ENCODE measurements around the gene SEMA4F. TPM values are rescaled to one million over a fixed set of nuclear protein-coding genes. Genes with fewer than 3 reads are reported as not detected.

The SEMA4F gene
- total RNA-seq, 1 experiment from 2014 or later = 6.6 TPM

- H3K4ac ChIP-seq (ENCODE audit: low read depth, low read length) = no peak overlapping the region
- no CpG with 5 or more reads among the region's 4 CpGs for WGBS (ENCODE audit: extremely low coverage, insufficient read length, low lambda C conversion rate)
- no peak overlapping the region for H3K23ac ChIP-seq (ENCODE audit: insufficient read length, low read depth, low read length)
- H2BK5ac ChIP-seq (ENCODE audit: insufficient read length, low read length) = no peak overlapping the region
- H3T11ph ChIP-seq (ENCODE audit: low read length) = no peak overlapping the region
- no peak for DNase-seq
- no peaks in the 10 kb centered on the region for H3K79me1 ChIP-seq (ENCODE audit: insufficient read depth, low read depth, low read length, poor library complexity, severe bottlenecking)
- Mint-ChIP-seq H3K4me1 (no peaks in the 10 kb centered on the region), H3K27ac (no peak overlapping the region), H3K27me3 (ENCODE audit: low read depth) (peaks cover 5% of the 10 kb centered on the region), H3K9me3 (peaks cover 0 to 5% of the 10 kb centered on the region in 2 experiments; a peak in 2 of 5 replicates), H3K4me3 (no peak overlapping the region), H3K36me3 (ENCODE audit: insufficient read depth in 1 of 3, low read depth in 3 of 3) (no peaks in the 10 kb centered on the region; a peak in 2 of 7 replicates)
- no peak overlapping the region for H3K27ac ChIP-seq (ENCODE audit: insufficient read length, low read depth, low read length)
- H2BK15ac ChIP-seq (ENCODE audit: low read depth, low read length) = no peak overlapping the region
- no peaks in the 10 kb centered on the region for H3K4me1 ChIP-seq (ENCODE audit: insufficient read depth, low read length)
- no peak overlapping the region for H3K18ac ChIP-seq (ENCODE audit: insufficient read length, low read depth, low read length)
- no peak overlapping the region for H3K14ac ChIP-seq (ENCODE audit: insufficient read depth, low read length)
- H3K9me3 ChIP-seq (ENCODE audit: control insufficient read depth, low read depth, low read length) = no peaks in the 10 kb centered on the region
- no peak overlapping the region for H2BK12ac ChIP-seq (ENCODE audit: insufficient read length, low read depth, low read length)
- H3K27me3 ChIP-seq (ENCODE audit: insufficient read depth, low read length) = no peaks in the 10 kb centered on the region
- H4K91ac ChIP-seq (ENCODE audit: insufficient read length, low read depth, low read length) = no peak overlapping the region
- no peak overlapping the region for H3K9ac ChIP-seq (ENCODE audit: extremely low read depth, insufficient read length, low read length)
- H4K8ac ChIP-seq (replicated peaks; ENCODE audit: insufficient read length, low read depth, low read length) = no peak overlapping the region
- H3K56ac ChIP-seq (ENCODE audit: insufficient read length, low read depth, low read length) = no peak overlapping the region
- no peaks in the 10 kb centered on the region for H4K20me1 ChIP-seq (ENCODE audit: control insufficient read depth, insufficient read depth, insufficient read length)
- H2BK120ac ChIP-seq (ENCODE audit: low read depth, low read length, poor library complexity, severe bottlenecking) = no peak overlapping the region
- H2AFZ ChIP-seq (ENCODE audit: low read length) = no peak overlapping the region
- H3K79me2 ChIP-seq (ENCODE audit: insufficient read depth, low read length) = no peaks in the 10 kb centered on the region
- H3K23me2 ChIP-seq (ENCODE audit: insufficient read length, low read depth, low read length, poor library complexity, severe bottlenecking) = no peaks in the 10 kb centered on the region
- H2BK20ac ChIP-seq (ENCODE audit: low read depth, low read length, poor library complexity, severe bottlenecking) = no peak overlapping the region
- no peak overlapping the region for H2AK5ac ChIP-seq (ENCODE audit: insufficient read length, low read length)
- H3K4me2 ChIP-seq (ENCODE audit: insufficient read depth, insufficient read length, low read length) = no peak overlapping the region
- TF ChIP-seq CTCF (conservative IDR thresholded peaks at IDR 0.05) = no peak
- no peak overlapping the region for H4K5ac ChIP-seq (ENCODE audit: insufficient read length, low read depth, low read length)
Measured at GRCh38 chr2:74724496-74724895, 70.4 kb downstream of the SEMA4F start.

All from H9 (cell line).